GM20000 (cell line): Measurements from ENCODE around the gene ATP6AP1.
A peak's percentile ranks its signal among the peaks of the same experiment; 100 is the strongest.

Experiments
- DNase-seq: peaks from one replicate; pipeline ENCODE4 v3.0.0; 2012; ENCODE audit warnings: low spot score
- TF ChIP-seq, protein P1 (sequence below): IDR thresholded peaks from 2 replicates; pipeline ENCODE4 v1.5.1; 2012; ENCODE audit warnings: mild to moderate bottlenecking, control low read depth; ENCODE audit errors: extremely low read depth, missing control alignments

The ATP6AP1 gene

GRCh38 chrX:154435171-154435733 is 6.8 kb downstream of the ATP6AP1 start:
- TF ChIP-seq, protein P1, sequence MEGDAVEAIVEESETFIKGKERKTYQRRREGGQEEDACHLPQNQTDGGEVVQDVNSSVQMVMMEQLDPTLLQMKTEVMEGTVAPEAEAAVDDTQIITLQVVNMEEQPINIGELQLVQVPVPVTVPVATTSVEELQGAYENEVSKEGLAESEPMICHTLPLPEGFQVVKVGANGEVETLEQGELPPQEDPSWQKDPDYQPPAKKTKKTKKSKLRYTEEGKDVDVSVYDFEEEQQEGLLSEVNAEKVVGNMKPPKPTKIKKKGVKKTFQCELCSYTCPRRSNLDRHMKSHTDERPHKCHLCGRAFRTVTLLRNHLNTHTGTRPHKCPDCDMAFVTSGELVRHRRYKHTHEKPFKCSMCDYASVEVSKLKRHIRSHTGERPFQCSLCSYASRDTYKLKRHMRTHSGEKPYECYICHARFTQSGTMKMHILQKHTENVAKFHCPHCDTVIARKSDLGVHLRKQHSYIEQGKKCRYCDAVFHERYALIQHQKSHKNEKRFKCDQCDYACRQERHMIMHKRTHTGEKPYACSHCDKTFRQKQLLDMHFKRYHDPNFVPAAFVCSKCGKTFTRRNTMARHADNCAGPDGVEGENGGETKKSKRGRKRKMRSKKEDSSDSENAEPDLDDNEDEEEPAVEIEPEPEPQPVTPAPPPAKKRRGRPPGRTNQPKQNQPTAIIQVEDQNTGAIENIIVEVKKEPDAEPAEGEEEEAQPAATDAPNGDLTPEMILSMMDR: no peak
- no peak for DNase-seq

DNA sequence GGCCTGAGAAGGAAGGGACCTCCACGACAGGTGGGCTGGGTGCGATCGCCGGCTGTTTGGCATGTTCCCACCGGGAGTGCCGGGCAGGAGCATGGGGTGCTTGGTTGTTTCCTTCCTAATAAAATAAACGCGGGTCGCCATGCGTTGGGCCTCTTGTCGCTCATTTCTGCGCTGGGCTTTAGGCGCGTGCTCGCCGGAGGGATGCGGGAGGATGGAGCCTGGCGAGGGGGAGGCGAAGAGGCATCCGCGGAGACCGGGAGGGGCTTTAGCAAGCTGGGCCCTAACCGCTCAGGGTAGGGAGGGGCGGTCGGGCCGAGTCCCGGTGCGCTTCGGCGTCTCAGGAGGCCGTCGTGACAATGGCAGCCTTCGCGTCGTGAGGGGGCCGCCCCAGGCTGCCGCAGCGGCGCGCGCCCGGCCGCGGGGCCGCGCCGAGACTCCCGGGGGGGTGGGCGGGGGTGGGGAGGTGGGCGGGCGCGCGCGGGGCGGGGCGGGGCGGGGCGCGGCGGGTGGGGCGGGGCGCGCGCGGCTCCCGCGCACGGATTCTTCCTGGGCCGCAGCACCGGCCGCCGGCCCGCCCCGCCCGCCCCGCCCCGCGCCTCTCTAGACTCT is 8.0 kb downstream of the ATP6AP1 start:
- DNase-seq: peak; percentile 90
- TF ChIP-seq, protein P1: no peak

DNA sequence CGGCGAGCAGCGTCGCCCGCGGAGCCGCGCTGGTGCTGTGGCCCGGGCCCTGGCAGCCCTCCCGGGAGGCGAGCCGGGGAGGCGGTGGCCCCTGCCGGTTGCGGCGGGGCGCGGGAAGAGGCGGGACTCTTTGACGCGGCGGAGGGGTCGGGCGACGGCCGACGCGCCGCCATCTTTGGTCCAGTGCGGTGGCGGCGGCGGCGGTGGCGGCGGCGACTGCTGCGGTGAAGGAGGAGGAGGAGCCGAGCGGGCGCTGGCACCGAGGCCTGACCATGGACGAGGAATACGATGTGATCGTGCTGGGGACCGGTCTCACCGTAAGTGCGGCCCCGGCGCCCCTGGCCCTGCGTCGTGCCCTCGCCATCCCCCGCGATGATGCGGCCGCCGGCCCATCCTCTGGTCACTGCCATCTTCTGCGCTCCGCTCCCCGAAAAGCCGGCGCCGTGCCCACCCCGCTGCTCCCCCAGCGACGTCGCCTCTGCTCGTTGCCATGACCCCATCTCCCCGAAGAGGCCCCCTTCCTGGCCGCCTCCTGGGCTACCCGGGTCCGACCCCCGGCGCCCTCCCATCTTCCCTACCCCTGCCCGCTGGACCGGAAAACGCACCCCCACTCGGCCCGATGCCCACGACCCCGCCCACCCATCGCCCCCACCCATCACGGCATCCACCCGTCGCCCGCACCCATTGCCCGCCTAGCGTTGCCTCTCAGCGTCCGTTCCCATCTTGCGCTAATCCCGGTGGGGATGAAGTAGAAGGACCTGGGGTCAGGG is 8.7 kb downstream of the ATP6AP1 start, which contains the start of gene GDI1:
Gene GDI1 (plus strand): TSS at position 172 of the 770 bp plus-strand sequence. CDS start 101 bp downstream, at position 273.
- TF ChIP-seq, protein P1: no peak
- DNase-seq: peak; percentile 78

DNA sequence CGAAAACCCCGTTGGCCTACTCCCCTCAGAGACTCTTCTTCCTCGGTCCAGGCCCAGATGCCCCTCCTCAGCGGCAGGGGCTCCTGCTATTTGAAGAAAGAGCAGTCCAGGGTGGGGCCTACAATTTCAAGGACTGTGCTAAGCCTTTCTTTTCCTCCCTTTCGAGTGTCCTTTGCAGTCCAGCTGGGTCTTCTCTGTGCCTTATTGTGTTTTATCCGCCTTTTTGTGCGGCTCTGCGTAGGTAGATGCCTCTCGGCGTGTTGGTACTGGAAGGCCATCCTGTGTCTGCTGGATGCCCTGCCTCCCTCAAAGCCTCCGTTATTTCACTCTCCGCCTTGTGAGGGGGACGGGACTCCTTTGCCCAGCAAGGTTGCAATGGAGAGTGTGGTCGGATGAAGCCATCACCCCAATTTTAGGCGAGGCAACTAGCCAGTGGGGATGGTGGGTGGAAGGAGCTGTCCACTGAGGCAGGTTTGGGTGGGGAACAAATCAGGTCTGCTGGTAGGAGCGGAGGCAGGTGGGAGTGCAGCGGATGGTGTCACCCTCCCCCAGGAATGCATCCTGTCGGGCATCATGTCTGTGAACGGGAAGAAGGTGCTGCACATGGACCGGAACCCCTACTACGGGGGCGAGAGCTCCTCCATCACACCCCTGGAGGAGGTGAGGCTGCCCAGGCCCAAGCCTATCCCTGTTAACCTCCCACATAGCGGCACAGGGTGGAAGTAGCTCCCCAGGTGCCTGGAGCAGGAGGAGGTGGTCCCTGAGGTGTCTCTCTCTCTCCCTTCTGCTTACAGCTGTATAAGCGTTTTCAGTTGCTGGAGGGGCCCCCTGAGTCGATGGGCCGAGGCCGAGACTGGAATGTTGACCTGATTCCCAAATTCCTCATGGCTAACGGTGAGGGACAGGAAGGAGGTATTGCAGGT is 9.8 kb downstream of the ATP6AP1 start:
- no peak for DNase-seq
- TF ChIP-seq, protein P1: no peak

GRCh38 chrX:154439841-154440240 is 11.4 kb downstream of the ATP6AP1 start:
- TF ChIP-seq, protein P1: no peak
- no peak for DNase-seq

GRCh38 chrX:154440623-154441357 is 12.3 kb downstream of the ATP6AP1 start:
- TF ChIP-seq, protein P1: no peak
- DNase-seq: no peak
